NCI-H1105 (cell line): ENCODE results near the gene TNS3.
"Not testable (repeated sequence)": the region's sequence is repeated elsewhere in the genome, so short reads cannot be mapped to it uniquely, and the experiment has no call there.

Experiments used
- DNase-seq: peaks from one replicate; lab custom pipeline; 2025; lab: John Stamatoyannopoulos, UW

TNS3 gene

GRCh38 chr7:47581804-47582763 is at the start of gene TNS3:
TSS of gene TNS3 (minus strand) at chr7:47582111. CDS start at chr7:47439636, 142,475 bp downstream.
- no peak for DNase-seq

GRCh38 chr7:47631711-47632110 is 49.8 kb upstream of the TNS3 start:
- no peak for DNase-seq

- DNase-seq = no peak
These were observed 45.8 kb upstream of the TNS3 start for GRCh38 chr7:47627580-47628283.

DNA sequence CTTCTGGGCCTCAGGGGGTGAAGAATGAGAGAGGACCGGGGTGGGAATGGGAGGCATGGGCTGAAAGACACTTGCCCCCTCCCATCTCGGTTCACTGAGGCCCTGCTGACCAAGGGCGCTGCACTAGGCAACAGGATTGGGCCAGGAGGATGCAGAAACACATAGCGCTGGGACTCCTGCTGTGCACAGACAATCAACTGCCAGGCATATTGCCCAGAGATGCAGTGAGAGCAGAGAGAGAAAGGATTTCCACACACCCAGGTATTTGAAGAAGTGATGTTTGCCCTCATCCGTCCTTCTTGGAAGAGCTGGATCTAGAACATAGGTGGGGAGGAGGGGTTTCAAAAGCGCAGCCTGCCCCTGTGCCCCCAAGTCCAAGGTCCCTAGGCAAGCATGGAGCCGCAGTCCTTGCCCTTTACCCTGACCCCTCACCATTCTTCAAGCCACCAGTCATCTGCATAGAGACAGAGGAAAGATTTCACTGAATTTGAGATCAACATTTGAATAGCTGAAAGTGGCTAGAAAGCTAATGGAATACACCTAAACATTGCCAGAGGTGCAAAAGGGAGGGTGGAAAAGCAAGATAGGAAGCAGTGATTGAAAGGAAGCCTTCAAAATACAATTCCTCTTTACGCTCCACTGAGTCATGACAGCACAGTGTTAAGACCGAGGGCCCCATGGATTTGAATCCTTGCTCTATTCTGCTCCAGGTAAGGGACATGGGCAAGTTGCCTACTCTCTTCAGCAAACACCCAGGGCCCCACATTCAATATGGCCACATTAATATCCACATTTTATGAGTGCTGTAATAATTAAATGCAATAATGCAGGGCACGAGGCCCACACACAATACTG is 44.2 kb upstream of the TNS3 start:
- DNase-seq = no peak

GRCh38 chr7:47624689-47625088 is 42.8 kb upstream of the TNS3 start:
- no peak for DNase-seq

DNA sequence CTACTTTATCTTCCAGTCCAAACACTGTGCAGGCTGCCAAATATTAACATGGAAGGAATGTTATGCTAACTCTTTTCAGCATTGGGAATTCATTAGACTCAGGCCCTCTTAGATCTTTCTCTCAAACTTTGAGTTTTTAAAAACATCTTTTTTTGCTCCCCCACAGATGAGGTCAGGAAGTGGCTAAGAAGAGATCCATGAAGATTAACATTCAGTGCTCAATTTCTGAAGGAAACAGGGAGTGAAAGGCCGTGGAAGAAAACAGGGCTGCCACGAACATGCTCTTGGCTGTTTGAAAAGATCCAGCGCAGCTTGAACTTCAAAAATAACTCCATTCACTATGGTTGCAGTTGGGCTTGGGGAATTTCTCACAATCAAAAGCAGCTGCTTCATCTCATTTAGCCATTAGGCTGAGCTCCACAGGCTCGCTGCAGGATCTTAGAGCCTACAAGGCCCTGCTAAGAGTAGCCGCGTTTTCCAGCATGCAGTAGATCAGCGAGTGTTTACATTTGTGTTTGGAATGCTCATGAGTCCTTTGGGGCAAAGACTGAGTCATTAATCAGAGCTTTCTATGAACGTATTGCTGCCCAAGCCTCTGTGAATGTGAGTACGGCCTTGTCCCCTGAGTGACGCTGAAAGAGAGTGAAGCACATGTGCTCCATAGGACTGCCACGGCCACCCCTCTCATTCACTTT is 41.2 kb upstream of the TNS3 start:
- no peak for DNase-seq

- DNase-seq = no peak
These were observed 40.7 kb upstream of the TNS3 start for GRCh38 chr7:47622586-47622945.

DNA sequence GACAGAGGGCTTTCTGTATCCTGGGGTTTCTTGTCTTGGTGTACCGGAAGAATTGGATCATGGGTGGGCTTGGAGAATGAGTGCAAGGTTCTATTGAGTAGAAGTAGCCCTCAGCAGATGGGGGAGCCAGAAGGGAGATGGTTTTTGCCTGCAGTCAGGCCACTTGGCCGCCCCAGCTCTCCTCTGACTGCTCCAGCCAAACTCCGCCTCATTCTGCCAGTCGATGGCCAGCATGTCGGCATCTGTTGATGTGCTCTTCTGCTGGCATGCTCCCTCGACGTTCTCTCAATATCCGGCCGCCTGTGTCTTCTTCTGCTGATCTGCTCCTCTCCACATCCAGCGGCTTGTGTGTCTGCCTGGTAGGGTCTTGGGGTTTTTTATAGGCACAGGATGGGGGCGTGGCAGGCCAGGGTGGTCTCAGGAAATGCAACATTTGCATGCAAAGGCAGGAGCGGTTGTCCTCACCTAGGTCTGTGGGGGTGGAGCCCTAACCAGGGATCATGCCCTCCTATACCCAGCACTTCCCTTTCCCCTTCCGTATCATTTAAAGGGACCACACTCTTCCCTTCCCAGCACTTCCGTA is 40.2 kb upstream of the TNS3 start:
- DNase-seq = no peak

- DNase-seq = no peak
These were observed 39.4 kb upstream of the TNS3 start for GRCh38 chr7:47621347-47621746.

GRCh38 chr7:47619806-47620205 is 37.9 kb upstream of the TNS3 start:
- no peak for DNase-seq

- DNase-seq = no peak
These were observed 35.2 kb upstream of the TNS3 start for GRCh38 chr7:47617131-47617530.

- DNase-seq = no peak
These were observed 32.5 kb upstream of the TNS3 start for GRCh38 chr7:47614450-47614849.

DNA sequence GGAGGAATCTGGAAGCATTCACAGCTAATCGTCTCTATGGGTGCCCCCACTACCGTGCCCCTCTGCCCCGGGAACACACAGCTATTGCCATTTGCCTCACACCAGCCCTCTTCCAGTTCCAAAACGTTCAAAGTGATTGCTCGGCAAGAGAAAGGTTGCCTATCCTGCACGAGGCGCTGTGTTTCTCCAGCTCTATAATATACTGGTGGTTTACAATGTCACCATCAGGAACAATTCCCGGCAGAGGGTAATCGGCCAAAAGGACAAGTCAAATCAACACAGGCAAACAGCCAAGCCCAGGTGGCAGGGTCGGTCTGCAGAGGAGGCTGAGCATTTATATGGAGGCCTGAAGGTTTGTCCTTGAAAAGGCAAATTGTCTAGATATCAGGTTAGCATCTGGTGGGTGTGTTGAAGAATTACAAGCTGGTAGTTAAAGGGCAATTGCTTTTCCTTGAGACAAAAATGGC is 29.2 kb upstream of the TNS3 start:
- DNase-seq = no peak

- DNase-seq = no peak
These were observed 28.7 kb upstream of the TNS3 start for GRCh38 chr7:47610506-47611044.

GRCh38 chr7:47609803-47610452 is 28.0 kb upstream of the TNS3 start:
- no peak for DNase-seq

DNA sequence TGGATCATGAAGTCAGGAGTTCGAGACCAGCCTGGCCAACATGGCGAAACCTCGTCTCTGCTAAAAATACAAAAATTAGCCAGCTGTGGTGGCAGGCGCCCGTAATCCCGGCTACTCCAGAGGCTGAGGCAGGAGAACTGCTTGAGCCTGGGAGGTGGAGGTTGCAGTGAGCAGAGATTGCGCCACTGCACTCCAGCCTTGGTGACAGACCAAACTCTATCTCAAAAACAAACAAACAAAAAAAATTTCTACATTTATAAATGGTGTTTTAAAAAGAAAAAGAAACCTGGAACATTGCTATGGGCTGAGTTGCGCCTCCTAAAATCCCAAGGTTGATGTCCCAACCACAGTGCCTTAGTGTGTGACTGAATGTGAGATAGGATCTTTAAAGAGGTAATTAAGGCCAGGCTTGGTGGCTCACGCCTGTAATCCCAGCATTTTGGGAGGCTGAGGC is 24.7 kb upstream of the TNS3 start:
- not testable (repeated sequence) for DNase-seq

DNA sequence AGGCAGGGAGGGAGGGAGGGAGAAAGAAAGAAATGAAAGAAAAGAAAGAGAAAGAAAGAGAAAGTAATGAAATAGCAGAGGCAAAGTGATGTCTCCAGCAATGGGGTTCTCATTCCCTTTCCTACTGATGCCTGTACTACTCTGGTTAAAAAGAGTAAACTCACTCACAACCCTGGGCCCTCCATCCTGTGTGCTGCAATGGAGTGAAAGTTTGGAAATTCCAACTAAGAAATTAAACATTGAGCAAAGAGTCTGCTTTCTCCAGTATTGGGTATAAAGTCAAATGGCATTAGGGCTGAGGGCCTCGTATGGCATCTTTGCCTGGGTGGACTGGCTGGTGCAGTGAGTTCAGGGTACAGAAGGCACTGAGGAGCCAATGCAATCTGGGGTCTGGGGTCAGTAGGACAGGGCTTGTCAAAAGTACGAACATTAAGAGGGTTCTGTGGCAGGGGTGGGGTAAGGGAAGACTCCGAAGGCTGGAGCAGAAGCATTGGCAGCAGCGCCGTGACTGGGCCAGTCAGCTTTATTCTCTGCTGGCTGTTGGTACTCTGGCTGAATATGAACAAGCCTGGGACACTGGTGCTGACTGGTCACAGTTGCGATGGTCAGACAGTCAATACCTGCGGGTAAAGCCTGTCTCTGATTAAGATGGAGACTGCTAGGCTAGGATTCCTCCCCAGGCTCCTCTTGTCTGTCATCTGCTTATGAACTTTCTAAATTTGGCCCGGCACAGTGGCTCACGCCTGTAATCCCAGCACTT is 24.1 kb upstream of the TNS3 start:
- no peak for DNase-seq

- no peak for DNase-seq
These were observed 22.6 kb upstream of the TNS3 start for GRCh38 chr7:47604496-47604890.

DNA sequence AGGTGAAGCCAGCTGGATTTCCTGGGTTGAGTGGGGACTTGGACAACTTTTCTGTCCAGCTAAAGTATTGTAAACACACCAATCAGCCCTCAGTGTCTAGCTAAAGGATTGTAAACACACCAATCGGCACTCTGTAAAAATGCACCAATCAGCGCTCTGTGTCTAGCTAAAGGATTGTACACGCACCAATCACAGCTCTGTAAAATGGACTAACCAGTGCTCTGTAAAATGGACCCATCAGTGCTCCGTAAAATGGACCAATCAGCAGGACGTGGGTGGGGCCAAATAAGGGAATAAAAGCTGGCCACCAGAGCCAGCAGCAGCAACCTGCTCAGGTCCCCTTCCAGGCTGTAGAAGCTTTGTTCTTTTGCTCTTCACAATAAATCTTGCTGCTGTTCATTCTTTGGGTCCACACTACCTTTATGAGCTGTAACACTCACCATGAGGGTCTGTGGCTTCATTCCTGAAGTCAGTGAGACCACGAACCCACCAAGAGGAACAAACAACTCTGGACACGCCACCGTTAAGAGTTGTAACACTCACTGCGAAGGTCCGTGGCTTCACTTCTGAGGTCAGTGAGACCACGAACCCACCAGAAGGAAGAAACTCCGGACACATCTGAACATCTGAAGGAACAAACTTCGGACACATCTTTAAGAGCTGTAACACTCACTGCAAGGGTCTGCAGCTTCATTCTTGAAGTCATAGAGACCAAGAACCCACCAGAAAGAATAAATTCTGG is 21.8 kb upstream of the TNS3 start:
- DNase-seq = not testable (repeated sequence)
